SU-DHL-6 (cell line): ENCODE data around the gene HAUS5.

Experiments used
- CTCF ChIP-seq: fragments of 200-600 bp; sonication (generic); IDR thresholded peaks from one replicate; pipeline ENCODE4 v1.5.1; 2017; ENCODE audit warnings: antibody characterized with exemption, mild to moderate bottlenecking, low read length, moderate library complexity; ENCODE audit not compliant: insufficient read depth, poor library complexity, severe bottlenecking
- EZH2phosphoT487 ChIP-seq: fragments of 200-600 bp; sonication (generic), shearing (Covaris generic); conservative IDR thresholded peaks from 2 replicates; pipeline ENCODE4 v1.6.1; 2018; ENCODE audit warnings: mild to moderate bottlenecking, antibody characterized with exemption, low read length, moderate library complexity, mixed read lengths

GRCh38 chr19:35661995-35662340 lies 49.4 kb downstream of the HAUS5 start:
- TF ChIP-seq CTCF (no peak), EZH2phosphoT487 (no peak)
